ENCODE results near the gene CCDC167.

DNA sequence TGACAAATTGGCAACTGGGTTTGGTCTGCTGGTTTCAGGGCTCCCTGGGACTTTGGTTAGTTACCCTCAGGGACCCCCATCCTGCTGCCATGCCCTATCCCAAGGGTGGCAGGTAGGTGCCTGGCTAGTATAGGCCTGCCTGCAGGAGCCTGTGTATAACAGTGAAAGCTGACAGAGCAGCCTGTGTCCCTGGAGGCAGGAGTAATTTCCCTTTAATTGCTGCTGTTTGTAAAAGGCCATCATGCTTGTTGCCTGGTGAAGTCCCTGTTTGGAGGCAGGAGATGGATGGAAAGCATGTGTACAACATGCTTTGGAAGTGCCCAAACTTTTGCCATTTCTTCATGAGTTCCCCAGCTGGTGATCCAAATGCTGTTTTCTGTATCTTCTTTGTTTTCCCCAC, 36.6 kb downstream of the CCDC167 start:
- TF ChIP-seq EP300 (IDR thresholded peaks at IDR 0.05), result no peak
- TF ChIP-seq POLR2A (IDR thresholded peaks at IDR 0.05), result no peak
- TF ChIP-seq, protein P1, sequence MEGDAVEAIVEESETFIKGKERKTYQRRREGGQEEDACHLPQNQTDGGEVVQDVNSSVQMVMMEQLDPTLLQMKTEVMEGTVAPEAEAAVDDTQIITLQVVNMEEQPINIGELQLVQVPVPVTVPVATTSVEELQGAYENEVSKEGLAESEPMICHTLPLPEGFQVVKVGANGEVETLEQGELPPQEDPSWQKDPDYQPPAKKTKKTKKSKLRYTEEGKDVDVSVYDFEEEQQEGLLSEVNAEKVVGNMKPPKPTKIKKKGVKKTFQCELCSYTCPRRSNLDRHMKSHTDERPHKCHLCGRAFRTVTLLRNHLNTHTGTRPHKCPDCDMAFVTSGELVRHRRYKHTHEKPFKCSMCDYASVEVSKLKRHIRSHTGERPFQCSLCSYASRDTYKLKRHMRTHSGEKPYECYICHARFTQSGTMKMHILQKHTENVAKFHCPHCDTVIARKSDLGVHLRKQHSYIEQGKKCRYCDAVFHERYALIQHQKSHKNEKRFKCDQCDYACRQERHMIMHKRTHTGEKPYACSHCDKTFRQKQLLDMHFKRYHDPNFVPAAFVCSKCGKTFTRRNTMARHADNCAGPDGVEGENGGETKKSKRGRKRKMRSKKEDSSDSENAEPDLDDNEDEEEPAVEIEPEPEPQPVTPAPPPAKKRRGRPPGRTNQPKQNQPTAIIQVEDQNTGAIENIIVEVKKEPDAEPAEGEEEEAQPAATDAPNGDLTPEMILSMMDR (IDR thresholded peaks at IDR 0.05), result no peak
- no peak for TF ChIP-seq POLR2AphosphoS5 (IDR thresholded peaks at IDR 0.05)

Measured in sigmoid colon (tissue), 4 donors.